ENCODE data around the gene PTPN18. TPM values are rescaled to one million over a fixed set of nuclear protein-coding genes. Genes with fewer than 3 reads are reported as not detected.

Gene PTPN18
- total RNA-seq, 1 donor from 2014 or later = 10.4 TPM

DNA sequence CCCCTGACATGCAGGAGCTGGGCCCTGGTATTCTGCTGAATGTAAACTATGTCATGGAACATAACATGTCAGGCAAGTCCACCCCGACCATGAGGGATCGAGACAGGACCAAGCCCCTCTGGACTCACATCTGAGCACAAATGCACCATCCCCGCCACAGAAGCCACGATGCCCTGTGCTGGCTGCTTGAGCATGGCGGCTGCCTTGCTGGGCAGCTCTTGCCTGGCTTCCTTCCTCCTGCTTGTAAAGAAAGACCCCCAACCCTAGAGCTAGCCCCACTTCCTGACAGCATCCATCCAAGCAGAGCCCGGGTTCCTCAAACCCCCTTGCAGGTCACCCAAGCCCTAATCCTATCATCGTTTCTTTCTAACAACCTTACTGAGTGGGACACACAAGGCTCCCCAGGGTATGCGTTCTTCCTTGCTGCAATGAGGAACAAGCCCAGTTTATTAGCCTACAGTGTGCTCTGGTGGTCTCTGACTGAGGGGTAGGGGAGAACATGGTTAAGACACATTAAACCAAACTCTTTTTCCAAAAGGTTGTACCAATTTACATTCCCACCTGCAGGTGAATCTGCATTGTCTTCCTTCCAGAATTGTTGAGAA is 26.6 kb downstream of the PTPN18 start:
- peaks cover 10% of the 10 kb centered on the region for H3K36me3 Mint-ChIP-seq (ENCODE audit: low read depth, unreplicated experiment)
- H3K4me1 Mint-ChIP-seq (ENCODE audit: low read depth, unreplicated experiment) = peaks cover 2% of the 10 kb centered on the region
- no peaks in the 10 kb centered on the region for H3K27me3 ChIP-seq (ENCODE audit: insufficient read depth, low read length)
- no peak for FAIRE-seq
- no peak for DNase-seq (ENCODE audit: low read depth)
- no peak overlapping the region for H3K4me3 Mint-ChIP-seq (ENCODE audit: unreplicated experiment)
- H4K20me1 ChIP-seq (ENCODE audit: insufficient read depth, low read length) = peaks cover 53% of the 10 kb centered on the region
- TF ChIP-seq EZH2 (IDR thresholded peaks at IDR 0.05; ENCODE audit: insufficient read depth, low read length) = no peak
- TF ChIP-seq, protein P1, sequence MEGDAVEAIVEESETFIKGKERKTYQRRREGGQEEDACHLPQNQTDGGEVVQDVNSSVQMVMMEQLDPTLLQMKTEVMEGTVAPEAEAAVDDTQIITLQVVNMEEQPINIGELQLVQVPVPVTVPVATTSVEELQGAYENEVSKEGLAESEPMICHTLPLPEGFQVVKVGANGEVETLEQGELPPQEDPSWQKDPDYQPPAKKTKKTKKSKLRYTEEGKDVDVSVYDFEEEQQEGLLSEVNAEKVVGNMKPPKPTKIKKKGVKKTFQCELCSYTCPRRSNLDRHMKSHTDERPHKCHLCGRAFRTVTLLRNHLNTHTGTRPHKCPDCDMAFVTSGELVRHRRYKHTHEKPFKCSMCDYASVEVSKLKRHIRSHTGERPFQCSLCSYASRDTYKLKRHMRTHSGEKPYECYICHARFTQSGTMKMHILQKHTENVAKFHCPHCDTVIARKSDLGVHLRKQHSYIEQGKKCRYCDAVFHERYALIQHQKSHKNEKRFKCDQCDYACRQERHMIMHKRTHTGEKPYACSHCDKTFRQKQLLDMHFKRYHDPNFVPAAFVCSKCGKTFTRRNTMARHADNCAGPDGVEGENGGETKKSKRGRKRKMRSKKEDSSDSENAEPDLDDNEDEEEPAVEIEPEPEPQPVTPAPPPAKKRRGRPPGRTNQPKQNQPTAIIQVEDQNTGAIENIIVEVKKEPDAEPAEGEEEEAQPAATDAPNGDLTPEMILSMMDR (IDR thresholded peaks at IDR 0.05; ENCODE audit: insufficient read depth, low read depth, low read length) = no peak
- H3K9ac ChIP-seq (ENCODE audit: low read length) = no peak overlapping the region
- no peak overlapping the region for H3K4me2 ChIP-seq (ENCODE audit: low read length)
- H3K79me2 ChIP-seq (ENCODE audit: insufficient read depth, low read length) = peaks cover 32% of the 10 kb centered on the region
- no peak overlapping the region for H2AFZ ChIP-seq (ENCODE audit: low read depth, low read length)
- no peaks in the 10 kb centered on the region for H3K9me3 Mint-ChIP-seq (ENCODE audit: unreplicated experiment)
- H3K4me3 ChIP-seq (ENCODE audit: insufficient read depth, low read depth, low read length) = no peak overlapping the region
- no peak overlapping the region for H3K27ac ChIP-seq (ENCODE audit: low read depth, low read length)
- H3K9me3 ChIP-seq (ENCODE audit: insufficient read depth, low read depth, low read length) = no peaks in the 10 kb centered on the region
- no peaks in the 10 kb centered on the region for H3K4me1 ChIP-seq (ENCODE audit: insufficient read depth, low read length)
- H3K36me3 ChIP-seq (ENCODE audit: insufficient read depth, low read length) = no peaks in the 10 kb centered on the region
- no peak overlapping the region for H3K27ac Mint-ChIP-seq (ENCODE audit: unreplicated experiment)
- no peaks in the 10 kb centered on the region for H3K27me3 Mint-ChIP-seq (ENCODE audit: low read depth, unreplicated experiment)

DNA sequence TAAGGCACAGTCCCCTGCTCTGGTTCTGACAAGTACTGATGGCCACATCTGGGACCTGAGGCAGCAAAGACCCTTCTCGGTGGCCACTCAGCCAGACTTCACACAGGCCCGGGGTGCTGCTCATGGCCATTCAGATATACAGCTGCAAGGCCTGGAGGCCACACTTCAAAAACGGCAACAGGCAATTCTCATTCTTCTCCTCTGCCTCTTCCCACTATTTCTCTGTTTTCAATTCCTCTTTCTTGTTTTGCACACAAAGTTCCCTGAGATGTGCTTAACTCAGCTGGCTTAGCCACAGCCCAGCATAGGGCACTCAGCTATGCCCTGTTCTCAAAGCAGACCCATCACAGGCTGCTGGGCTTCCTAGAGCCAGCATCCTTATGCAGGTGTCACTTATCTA is 29.9 kb downstream of the PTPN18 start:
- H3K9me3 ChIP-seq (ENCODE audit: insufficient read depth, low read depth, low read length) = no peaks in the 10 kb centered on the region
- no peaks in the 10 kb centered on the region for H3K9me3 Mint-ChIP-seq (ENCODE audit: unreplicated experiment)
- no peak overlapping the region for H2AFZ ChIP-seq (ENCODE audit: low read depth, low read length)
- H3K27me3 Mint-ChIP-seq (ENCODE audit: low read depth, unreplicated experiment) = no peaks in the 10 kb centered on the region
- no peaks in the 10 kb centered on the region for H3K36me3 ChIP-seq (ENCODE audit: insufficient read depth, low read length)
- no peaks in the 10 kb centered on the region for H3K4me1 ChIP-seq (ENCODE audit: insufficient read depth, low read length)
- H3K4me2 ChIP-seq (ENCODE audit: low read length) = no peak overlapping the region
- no peak for DNase-seq (ENCODE audit: low read depth)
- H3K9ac ChIP-seq (ENCODE audit: low read length) = no peak overlapping the region
- peaks cover 10% of the 10 kb centered on the region for H3K79me2 ChIP-seq (ENCODE audit: insufficient read depth, low read length)
- H3K36me3 Mint-ChIP-seq (ENCODE audit: low read depth, unreplicated experiment) = peaks cover 3% of the 10 kb centered on the region
- H3K4me1 Mint-ChIP-seq (ENCODE audit: low read depth, unreplicated experiment) = no peaks in the 10 kb centered on the region
- H3K27ac Mint-ChIP-seq (ENCODE audit: unreplicated experiment) = no peak overlapping the region
- no peaks in the 10 kb centered on the region for H3K27me3 ChIP-seq (ENCODE audit: insufficient read depth, low read length)
- H3K4me3 Mint-ChIP-seq (ENCODE audit: unreplicated experiment) = no peak overlapping the region
- TF ChIP-seq, protein P1 (IDR thresholded peaks at IDR 0.05; ENCODE audit: insufficient read depth, low read depth, low read length) = no peak
- TF ChIP-seq EZH2 (IDR thresholded peaks at IDR 0.05; ENCODE audit: insufficient read depth, low read length) = no peak
- no peak overlapping the region for H3K27ac ChIP-seq (ENCODE audit: low read depth, low read length)
- H3K4me3 ChIP-seq (ENCODE audit: insufficient read depth, low read depth, low read length) = no peak overlapping the region
- peaks cover 27% of the 10 kb centered on the region for H4K20me1 ChIP-seq (ENCODE audit: insufficient read depth, low read length)
- no peak for FAIRE-seq

DNA sequence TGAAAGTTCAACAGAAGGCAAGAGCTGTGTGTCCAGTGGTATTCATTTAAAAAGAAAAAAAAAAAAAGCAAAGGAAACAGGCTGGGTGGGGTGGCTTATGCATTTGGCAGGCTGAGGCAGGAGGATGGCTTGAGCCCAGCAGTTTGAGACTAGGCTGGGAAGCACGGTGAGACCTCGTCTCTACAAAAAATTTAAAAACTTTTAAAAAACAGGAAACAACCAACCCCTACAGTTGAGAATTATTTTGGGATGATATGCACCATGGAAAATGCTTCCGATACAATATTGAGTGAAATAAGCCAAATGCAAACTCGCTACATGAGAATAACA is 31.2 kb downstream of the PTPN18 start:
- no peak overlapping the region for H3K4me3 Mint-ChIP-seq (ENCODE audit: unreplicated experiment)
- no peak overlapping the region for H3K9ac ChIP-seq (ENCODE audit: low read length)
- H2AFZ ChIP-seq (ENCODE audit: low read depth, low read length) = no peak overlapping the region
- no peaks in the 10 kb centered on the region for H3K9me3 ChIP-seq (ENCODE audit: insufficient read depth, low read depth, low read length)
- peaks cover 17% of the 10 kb centered on the region for H4K20me1 ChIP-seq (ENCODE audit: insufficient read depth, low read length)
- TF ChIP-seq EZH2 (IDR thresholded peaks at IDR 0.05; ENCODE audit: insufficient read depth, low read length) = no peak
- TF ChIP-seq, protein P1 (IDR thresholded peaks at IDR 0.05; ENCODE audit: insufficient read depth, low read depth, low read length) = no peak
- H3K27me3 Mint-ChIP-seq (ENCODE audit: low read depth, unreplicated experiment) = no peaks in the 10 kb centered on the region
- peaks cover 2% of the 10 kb centered on the region for H3K4me1 ChIP-seq (ENCODE audit: insufficient read depth, low read length)
- H3K79me2 ChIP-seq (ENCODE audit: insufficient read depth, low read length) = no peaks in the 10 kb centered on the region
- no peak overlapping the region for H3K4me2 ChIP-seq (ENCODE audit: low read length)
- DNase-seq (ENCODE audit: low read depth) (no peak), FAIRE-seq (no peak)
- H3K9me3 Mint-ChIP-seq (ENCODE audit: unreplicated experiment) = no peaks in the 10 kb centered on the region
- H3K36me3 Mint-ChIP-seq (ENCODE audit: low read depth, unreplicated experiment) = peaks cover 3% of the 10 kb centered on the region
- H3K4me3 ChIP-seq (ENCODE audit: insufficient read depth, low read depth, low read length) = no peak overlapping the region
- H3K4me1 Mint-ChIP-seq (ENCODE audit: low read depth, unreplicated experiment) = peaks cover 3% of the 10 kb centered on the region
- H3K27ac Mint-ChIP-seq (ENCODE audit: unreplicated experiment) = no peak overlapping the region
- no peak overlapping the region for H3K27ac ChIP-seq (ENCODE audit: low read depth, low read length)
- no peaks in the 10 kb centered on the region for H3K36me3 ChIP-seq (ENCODE audit: insufficient read depth, low read length)
- H3K27me3 ChIP-seq (ENCODE audit: insufficient read depth, low read length) = no peaks in the 10 kb centered on the region

Data from astrocyte (in vitro differentiated cells and primary cell).